HG03571 (cell line): ENCODE data around the gene DOCK1.
"Not testable (repeated sequence)": the region's sequence is repeated elsewhere in the genome, so short reads cannot be mapped to it uniquely, and the experiment has no call there.

Source experiments
- ATAC-seq: cut with Tn5 transposase; IDR thresholded peaks from one replicate; pipeline ENCODE4 v1.9.1; 2021; ENCODE audit not compliant: unreplicated experiment

The DOCK1 gene

DNA sequence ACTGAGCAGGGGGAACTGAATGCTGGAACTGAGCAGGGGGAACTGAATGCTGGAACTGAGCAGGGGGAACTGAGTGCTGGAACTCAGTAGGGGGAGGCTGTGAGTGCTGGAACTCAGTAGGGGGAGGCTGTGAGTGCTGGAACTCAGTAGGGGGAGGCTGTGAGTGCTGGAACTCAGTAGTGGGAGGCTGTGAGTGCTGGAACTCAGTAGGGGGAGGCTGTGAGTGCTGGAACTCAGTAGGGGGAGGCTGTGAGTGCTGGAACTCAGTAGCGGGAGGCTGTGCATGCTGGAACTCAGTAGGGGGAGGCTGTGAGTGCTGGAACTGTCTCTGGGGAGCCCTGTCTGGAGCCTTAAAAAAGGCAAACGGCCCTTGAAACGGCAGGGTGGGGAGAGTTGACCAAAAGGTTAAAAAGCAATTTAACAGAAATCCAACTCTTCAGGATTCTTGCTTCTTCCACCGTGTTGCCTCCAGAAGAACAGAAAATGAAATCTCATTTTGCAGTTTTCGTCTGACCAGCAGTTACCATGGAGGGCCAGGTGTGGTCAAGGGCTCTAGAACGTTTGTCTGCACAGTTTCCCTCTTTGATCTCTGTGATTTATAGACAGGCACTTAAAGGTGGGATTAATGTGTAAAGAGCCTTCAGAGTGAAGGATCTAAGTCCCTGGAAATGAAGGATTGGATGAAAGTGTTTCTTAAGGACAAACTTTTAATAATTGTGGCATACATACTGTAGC is 19.1 kb downstream of the DOCK1 start:
- no peak for ATAC-seq

DNA sequence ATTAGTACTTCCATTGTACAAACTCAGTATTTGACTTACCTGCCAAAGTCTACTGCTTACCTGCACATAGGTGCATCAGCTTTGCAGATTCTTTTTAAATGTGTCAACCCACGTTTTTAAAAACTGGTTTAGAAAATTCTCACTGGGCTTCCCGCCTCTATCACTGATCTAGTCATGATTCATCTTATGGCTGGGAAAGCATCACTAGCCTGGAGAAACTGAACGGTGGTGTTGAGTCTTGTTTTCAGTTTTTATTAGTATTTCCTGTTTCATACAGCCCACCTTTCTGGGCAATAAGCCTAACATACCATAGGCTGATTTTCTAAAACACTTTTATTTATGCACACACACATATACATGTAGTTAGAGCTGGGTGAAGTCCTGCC is 19.7 kb downstream of the DOCK1 start:
- ATAC-seq, result no peak

GRCh38 chr10:126926568-126926967 is 21.3 kb downstream of the DOCK1 start:
- no peak for ATAC-seq

GRCh38 chr10:126927799-126928198 is 22.6 kb downstream of the DOCK1 start:
- no peak for ATAC-seq

- ATAC-seq, result no peak
These were observed 23.0 kb downstream of the DOCK1 start for GRCh38 chr10:126928274-126928673.

DNA sequence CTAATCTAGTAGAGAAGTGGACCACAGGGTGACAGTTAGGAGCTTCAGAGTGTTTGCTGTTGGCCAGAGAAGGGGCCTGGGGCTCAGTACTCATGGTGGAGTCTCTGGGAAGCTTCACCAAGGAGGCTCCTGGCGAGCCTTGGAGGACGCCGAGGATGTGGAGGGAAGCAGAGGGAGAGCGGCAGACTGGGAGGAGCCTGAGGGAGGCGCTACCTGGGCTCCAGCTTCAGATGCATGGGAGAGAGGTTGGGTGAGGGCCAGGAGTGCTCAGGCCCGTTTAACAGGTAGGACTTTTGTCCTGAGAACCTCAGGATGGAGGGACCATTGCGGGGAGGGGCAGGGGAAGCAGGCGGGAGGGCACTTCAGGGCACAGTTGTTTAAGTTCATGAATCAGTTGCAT is 24.2 kb downstream of the DOCK1 start:
- ATAC-seq, result no peak

DNA sequence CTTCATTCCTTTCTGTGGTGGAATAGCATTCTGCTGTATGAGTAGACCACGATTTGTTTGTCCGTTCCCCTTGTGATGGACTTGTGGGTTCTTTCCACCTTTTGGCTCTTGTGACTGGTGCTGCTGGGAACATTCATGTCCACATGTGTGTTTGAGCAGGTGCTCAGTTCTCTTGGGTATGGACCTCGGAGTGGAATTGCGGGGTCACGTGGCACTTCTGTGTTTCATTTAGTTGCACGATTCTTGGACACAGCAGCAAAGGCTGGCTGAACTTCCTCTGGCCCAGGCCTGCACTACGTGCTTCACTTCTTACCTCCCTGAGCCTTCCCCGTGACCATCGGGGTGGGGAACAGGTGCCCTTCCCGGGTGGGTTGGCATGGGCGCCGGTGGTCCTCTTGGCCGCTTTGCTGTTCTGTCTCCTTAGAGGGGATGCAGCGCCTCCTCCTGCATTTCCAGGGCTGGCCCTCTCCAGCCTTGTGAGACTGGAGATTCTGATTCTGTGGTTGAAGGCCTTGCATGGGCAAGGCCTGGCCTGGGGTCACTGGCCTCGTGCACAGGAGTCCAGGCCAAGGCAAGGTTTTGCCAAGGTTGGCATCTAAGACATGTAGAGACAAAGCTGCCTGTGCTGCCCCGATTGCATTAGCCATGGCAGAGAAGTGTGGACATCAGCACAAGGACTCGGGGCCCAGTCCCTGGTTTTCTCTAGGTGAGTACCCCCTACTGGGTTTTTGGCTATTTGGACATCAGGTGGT is 25.1 kb downstream of the DOCK1 start:
- no peak for ATAC-seq

GRCh38 chr10:126930883-126931503 is 25.8 kb downstream of the DOCK1 start:
- ATAC-seq, result no peak

DNA sequence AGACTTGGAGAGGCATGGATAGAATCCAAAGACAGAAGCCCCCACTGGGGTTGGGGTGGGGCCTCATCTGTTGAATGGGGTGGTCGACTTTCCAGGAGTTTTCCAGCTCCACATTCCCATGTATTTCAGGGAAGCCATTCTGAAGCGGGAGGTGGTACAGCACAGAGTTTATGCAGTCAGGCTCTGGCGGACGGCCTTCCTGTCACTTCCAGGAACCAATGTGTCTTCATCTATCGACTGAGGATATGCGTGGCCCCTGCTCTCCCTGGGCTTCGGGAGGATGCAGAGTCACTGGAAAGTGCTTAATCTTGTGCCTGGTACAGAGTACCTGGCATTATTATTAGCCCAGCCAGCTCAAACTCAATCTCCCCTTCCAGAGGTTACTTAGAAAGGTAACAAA is 26.3 kb downstream of the DOCK1 start:
- ATAC-seq, result no peak

- no peak for ATAC-seq
These were observed 27.3 kb downstream of the DOCK1 start for GRCh38 chr10:126932516-126932915.

GRCh38 chr10:126933116-126933515 is 27.9 kb downstream of the DOCK1 start:
- no peak for ATAC-seq

DNA sequence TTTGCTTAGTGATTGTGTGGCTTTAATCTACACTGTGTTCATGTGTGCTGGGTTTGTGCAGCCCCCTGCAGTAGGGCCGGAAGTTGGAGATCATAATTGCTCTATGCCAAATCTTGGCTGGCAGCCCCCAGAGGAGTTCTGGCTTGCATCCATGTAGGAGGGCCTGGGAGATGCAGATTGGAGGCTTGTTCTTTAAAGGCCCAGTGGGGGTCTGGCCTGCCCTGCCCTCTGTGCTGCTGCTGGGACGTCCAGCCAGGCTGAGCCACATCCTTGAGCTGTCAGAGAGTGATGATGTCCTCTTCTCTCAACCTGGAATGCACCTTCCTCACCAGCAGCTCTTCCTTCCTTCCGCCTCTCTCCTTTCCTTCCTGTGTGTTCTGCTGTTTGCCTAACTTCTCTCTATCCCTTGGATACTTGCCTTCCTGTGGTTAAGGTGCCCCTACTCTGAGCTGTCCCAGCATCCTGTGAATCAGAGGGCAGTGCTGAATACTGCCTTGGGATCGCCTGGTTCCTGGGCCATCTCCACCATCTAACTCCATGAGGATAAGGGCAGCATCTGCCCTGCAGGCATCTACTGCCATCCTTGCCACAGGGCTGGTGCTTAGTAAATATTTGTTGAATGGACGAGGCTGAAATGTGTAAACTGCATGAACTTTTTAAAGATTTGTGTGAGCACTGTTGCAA is 30.2 kb downstream of the DOCK1 start:
- no peak for ATAC-seq

DNA sequence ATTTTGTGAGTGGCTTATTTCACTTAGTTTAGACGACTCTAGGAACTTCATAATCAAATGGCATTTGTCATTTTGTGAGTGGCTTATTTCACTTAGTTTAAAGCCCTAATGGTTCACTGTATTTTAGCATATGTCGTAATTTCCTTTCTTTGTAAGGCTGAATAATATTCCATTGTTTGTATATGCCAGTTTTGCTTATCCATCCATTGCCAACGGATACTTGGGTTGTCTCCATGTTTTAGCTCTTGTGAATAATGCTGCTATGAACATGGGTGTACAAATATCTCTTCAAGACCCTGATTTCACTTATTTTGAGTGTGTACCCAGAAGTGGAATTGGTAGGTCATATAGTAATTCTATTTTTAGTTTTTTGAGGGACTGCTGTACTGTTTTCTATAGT is 31.8 kb downstream of the DOCK1 start:
- no peak for ATAC-seq

GRCh38 chr10:126938121-126938520 is 32.9 kb downstream of the DOCK1 start:
- not testable (repeated sequence) for ATAC-seq

DNA sequence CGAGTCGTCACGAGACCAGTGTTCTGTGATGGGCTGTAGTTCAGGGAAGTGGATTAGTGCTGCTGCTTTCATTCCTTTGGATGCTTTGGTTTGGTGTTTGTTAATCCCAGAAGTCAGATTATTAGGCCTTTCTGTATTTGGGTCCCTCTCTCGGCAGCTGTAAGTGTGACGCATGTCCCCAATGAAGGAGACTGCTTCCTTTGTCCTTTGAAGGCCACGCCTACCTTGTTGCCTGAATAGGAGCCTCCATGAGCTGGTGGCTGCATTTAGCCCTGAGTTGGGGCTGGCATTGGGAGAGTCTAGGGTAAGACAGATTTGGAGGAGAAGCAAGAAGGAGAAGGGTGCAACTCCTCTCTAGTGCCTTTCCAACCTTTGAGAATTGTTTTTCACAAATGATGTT is 34.5 kb downstream of the DOCK1 start:
- no peak for ATAC-seq

- no peak for ATAC-seq
These were observed 35.6 kb downstream of the DOCK1 start for GRCh38 chr10:126940670-126941310.

- ATAC-seq, result no peak
These were observed 39.0 kb downstream of the DOCK1 start for GRCh38 chr10:126944191-126944590.

- no peak for ATAC-seq
These were observed 40.3 kb downstream of the DOCK1 start for GRCh38 chr10:126945351-126946030.

DNA sequence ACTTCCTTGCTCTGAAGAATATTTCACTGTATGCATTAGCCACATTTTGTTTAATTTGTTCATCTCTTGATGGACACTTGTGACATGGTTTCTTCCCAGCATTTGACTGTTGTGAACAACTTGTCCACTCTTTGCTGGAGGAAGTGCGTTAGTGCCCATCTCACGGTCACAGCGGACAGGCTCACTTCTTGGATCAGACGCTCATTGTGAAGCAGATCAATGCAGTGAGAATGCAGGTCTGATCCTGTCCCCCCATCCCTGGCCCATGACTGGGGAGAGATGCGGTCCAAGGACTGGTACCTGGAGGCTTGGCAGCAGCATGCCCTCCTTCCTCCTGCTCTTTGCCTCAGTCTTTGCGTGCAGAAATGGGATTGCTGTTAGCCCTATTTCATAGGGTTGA is 41.5 kb downstream of the DOCK1 start:
- no peak for ATAC-seq

DNA sequence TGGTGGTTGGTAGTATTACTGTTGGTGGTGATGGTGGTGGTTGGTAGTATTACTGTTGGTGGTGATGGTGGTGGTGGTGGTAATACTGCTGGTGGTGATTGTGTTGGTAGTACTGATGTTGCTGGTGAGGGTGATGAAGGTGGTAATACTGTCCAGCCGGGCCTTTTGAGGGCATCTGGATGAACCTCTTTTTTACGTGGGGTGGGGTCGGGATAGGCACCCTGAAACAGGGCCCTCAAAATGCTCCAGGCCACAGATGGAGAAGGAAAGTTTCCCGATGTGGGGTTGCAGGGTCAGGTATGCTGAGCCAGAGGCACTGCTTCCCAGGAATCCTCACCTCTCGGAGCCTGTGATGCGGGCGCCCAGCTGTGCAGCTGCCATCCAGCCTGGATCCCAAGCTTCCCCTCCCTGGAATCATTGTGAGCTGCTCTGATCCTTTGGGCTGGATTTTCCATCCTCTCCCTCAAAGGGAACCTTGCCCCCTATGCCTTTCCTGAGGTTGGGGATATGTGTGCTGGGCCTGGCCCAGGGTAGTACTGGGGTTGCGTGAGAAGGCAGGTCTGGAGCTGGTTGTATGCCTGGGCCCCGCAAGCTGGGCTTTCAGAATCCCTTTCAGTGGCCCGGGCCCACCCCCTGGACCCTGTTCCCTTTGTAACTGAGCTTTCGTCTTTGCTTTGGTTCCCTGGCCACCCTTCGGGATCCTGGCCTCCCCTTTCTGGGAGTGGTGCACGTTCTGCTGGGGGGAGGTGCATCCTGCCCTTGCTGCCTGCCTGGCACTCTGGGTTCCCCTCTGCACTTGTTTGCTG is 43.3 kb downstream of the DOCK1 start:
- no peak for ATAC-seq
